BJ (cell line): ENCODE data around the gene MYO9B. TPM values are rescaled to one million over a fixed set of nuclear protein-coding genes. Genes with fewer than 3 reads are reported as not detected.

Experiments
- CTCF ChIA-PET: fragments of 350-600 bp; formaldehyde crosslinking; extraction: SDS; loops from one replicate; lab custom pipeline; 2021; ENCODE audit warnings: antibody characterized with exemption, inconsistent platforms; lab: Yijun Ruan, JAX
- POLR2A ChIA-PET: fragments of 300-600 bp; sonication (Branson Sonifier 250); formaldehyde crosslinking; extraction: SDS; loops from one replicate; lab custom pipeline; 2021; ENCODE audit warnings: antibody characterized with exemption; lab: Charles Lee
- DNase-seq: peaks from one replicate; pipeline ENCODE4 v3.0.0-alpha.2; 2011; ENCODE audit warnings: low read depth
- H3K27me3 ChIP-seq: 2 replicates; pipeline ENCODE4 v1.6.0; 2011; ENCODE audit warnings: low read length; ENCODE audit not compliant: control insufficient read depth, insufficient read depth
- H3K36me3 ChIP-seq: 2 replicates; pipeline ENCODE4 v1.5.1; 2011; ENCODE audit warnings: low read length; ENCODE audit not compliant: control insufficient read depth, insufficient read depth
- H3K4me3 ChIP-seq: 2 replicates; pipeline ENCODE4 v1.5.1; 2011; ENCODE audit warnings: low read depth, mild to moderate bottlenecking, control low read depth, low read length
- polyA plus RNA-seq: library from polyadenylated mRNA; depleted of rRNA; stranded (reverse); fragments of >200 nt; gene quantifications from 2 replicates; pipeline ENCODE4 v1.2.3, GENCODE V29; 2011
- TF ChIP-seq, protein P1 (sequence below): IDR thresholded peaks from 2 replicates; pipeline ENCODE4 v1.5.1; 2011; ENCODE audit warnings: low read depth, mild to moderate bottlenecking, control low read depth, inconsistent platforms, low read length, moderate library complexity; ENCODE audit not compliant: insufficient read depth

MYO9B gene
- polyA plus RNA-seq, 1 experiment, result 40.8 TPM

DNA sequence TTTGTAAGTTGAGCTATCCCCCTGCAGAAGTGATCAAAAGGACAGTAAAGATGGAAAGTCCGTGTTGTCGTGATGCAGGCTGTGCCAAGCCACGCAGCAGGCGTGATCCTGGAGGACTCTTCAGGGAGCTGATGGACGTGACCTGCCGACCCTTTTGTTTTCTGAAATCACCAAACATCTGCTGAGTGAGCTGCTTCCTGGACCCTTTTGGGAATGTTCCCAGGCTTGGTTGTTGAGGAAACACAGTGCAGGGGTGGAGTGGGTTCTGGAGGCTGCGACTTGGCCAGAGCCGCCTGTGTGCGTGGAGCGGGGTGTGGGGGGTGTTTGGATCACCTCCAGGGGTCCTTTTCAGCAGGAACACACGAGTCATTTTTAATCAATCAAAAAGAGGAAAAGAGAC, 33.6 kb upstream of the MYO9B start:
- Histone ChIP-seq H3K4me3 (no peak overlapping the region), H3K36me3 (no peaks in the 10 kb centered on the region), H3K27me3 (no peaks in the 10 kb centered on the region; the same call in 1 of the 2 replicates)
- ChIA-PET CTCF (interaction anchor here (1.0 to 1.1 kb wide), 2 partner anchors 10 to 327 kb away, joined by 3 to 5 read pairs; no protein-coding TSS in a partner anchor), POLR2A (no interaction called here)
- TF ChIP-seq, protein P1, sequence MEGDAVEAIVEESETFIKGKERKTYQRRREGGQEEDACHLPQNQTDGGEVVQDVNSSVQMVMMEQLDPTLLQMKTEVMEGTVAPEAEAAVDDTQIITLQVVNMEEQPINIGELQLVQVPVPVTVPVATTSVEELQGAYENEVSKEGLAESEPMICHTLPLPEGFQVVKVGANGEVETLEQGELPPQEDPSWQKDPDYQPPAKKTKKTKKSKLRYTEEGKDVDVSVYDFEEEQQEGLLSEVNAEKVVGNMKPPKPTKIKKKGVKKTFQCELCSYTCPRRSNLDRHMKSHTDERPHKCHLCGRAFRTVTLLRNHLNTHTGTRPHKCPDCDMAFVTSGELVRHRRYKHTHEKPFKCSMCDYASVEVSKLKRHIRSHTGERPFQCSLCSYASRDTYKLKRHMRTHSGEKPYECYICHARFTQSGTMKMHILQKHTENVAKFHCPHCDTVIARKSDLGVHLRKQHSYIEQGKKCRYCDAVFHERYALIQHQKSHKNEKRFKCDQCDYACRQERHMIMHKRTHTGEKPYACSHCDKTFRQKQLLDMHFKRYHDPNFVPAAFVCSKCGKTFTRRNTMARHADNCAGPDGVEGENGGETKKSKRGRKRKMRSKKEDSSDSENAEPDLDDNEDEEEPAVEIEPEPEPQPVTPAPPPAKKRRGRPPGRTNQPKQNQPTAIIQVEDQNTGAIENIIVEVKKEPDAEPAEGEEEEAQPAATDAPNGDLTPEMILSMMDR, result no peak
- no peak for DNase-seq

DNA sequence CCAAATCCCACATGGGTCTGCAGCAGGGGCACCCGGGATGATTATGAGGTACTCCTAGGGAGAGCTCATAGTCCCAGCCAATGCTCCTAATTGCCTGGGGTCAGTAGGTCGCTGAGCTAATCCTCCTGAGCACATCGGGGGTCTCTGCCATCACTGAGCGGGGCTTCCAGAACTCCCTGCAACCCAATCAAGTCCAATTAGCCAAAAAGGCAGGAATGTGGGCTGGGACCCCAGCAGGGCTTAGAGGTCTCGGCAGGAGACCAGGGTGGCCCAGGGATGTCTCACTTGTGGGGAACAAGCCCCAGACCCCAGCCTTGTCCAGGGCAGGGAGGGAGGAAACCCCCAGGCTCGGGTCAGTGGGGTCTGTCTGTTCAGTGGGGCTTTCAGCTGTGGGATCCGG, 31.8 kb upstream of the MYO9B start:
- Histone ChIP-seq H3K36me3 (no peaks in the 10 kb centered on the region), H3K4me3 (no peak overlapping the region), H3K27me3 (no peaks in the 10 kb centered on the region; the same call in 1 of the 2 replicates)
- ChIA-PET CTCF (interaction anchor here (1.1 to 1.6 kb wide), 2 partner anchors 265 to 272 kb away, joined by 3 to 5 read pairs; no protein-coding TSS in a partner anchor), POLR2A (no interaction called here)
- TF ChIP-seq, protein P1, result no peak
- no peak for DNase-seq

DNA sequence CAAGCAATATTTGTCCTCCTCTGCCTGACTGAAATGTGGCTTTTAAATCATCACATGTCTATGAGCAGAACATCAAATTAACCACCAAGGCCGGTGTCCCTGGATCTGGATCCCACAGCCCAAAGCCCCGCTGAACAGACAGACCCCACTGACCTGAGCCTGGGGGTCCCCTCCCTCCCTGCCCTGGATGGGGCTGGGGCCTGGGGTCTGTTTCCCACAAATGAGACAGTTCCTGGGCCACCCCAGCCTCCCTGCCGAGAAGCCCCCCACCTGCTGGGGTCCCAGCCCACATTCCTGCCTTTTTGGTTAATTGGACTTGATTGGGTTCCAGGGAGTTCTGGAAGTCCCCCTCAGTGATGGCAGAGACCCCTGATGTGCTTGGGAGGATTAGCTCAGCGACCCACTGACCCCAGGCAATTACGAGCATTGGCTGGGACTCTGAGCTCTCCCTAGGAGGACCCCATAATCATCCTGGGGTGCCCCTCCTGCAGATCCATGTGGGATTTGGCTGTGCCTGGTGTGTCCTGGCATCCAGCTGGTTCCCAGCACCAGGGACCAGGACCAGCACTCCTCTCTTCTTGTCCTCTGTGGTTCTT, 29.6 kb upstream of the MYO9B start:
- Histone ChIP-seq H3K36me3 (peaks cover 3% of the 10 kb centered on the region), H3K27me3 (no peaks in the 10 kb centered on the region; the same call in 1 of the 2 replicates), H3K4me3 (no peak overlapping the region)
- TF ChIP-seq, protein P1, result no peak
- CTCF ChIA-PET, result interaction anchor here (0.6 kb wide), 1 partner anchor 11 kb away, joined by 3 read pairs; no protein-coding TSS in a partner anchor
- DNase-seq, result no peak
- POLR2A ChIA-PET, result no interaction called here

DNA sequence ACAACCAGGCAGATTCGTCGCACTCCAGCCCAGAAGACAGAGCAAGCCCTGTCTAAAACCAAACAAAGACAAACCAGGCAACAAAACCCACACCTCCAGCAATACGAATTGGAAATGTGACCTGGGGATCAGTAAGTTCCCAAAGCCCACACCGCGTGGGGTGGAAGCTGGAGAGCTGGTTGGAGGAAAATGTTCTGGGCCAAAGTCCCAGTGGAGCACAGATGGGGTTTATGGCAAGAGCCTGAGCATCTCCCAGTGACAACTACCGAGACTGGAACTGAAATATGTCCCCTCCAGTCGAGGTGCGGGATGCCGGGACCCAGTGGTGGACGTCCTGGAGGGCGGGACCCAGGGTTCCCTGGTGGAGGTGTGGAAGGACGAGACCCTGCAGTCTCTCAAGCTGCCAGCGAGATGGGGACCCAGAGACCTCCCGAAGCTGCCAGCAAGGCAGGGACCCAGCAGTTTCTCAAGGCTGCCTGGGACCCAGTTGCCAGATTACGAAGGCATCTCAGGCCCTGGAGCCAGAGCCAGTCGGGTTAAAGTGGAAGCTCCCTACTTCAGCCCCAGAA, 26.6 kb upstream of the MYO9B start:
- ChIA-PET POLR2A (no interaction called here), CTCF (interaction anchor here (0.6 to 0.8 kb wide), 3 partner anchors 11 to 277 kb away, joined by 3 to 4 read pairs (median 3); no protein-coding TSS in a partner anchor)
- peaks cover 5% of the 10 kb centered on the region for H3K36me3 ChIP-seq
- H3K27me3 ChIP-seq, result no peaks in the 10 kb centered on the region
- no peak for DNase-seq
- TF ChIP-seq, protein P1, result no peak
- H3K4me3 ChIP-seq, result no peak overlapping the region

DNA sequence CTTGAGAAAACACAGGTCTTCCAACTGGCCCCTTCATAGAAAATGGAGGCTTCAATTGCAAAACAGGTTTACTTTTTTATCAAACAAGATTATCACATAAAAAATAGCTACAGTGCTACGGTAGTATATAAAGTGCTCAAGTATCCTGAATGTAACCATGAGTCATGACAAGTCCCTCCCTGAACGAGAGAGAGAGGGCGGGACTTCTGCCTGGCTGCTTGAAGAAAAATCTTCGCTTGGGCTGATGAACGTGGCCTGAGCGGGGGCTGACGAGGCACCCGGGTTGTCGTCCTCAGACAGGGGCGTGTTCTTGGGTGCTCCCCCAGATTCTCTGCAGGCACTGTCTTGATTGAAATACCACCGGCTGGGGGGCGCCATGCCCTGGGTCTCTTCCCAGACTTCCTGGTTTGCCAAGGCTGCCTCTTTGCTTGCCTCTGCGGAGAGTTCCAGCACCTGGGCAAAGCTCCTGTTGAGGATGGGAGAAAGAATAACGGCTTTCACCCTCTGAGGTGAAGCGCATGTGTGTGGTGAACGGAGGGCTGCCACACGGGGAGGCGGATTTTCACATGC, 25.8 kb upstream of the MYO9B start:
- TF ChIP-seq, protein P1, result no peak
- ChIA-PET CTCF (interaction anchor here (0.6 to 1.2 kb wide), 4 partner anchors 17 to 335 kb away, joined by 3 to 4 read pairs (median 3); no protein-coding TSS in a partner anchor), POLR2A (no interaction called here)
- no peak for DNase-seq
- Histone ChIP-seq H3K4me3 (no peak overlapping the region), H3K36me3 (peaks cover 5% of the 10 kb centered on the region), H3K27me3 (no peaks in the 10 kb centered on the region)
